ENCODE data around the gene TPM4. TPM values are rescaled to one million over a fixed set of nuclear protein-coding genes. Genes with fewer than 3 reads are reported as not detected.
A peak's percentile ranks its signal among the peaks of the same experiment; 100 is the strongest.
"Not testable (repeated sequence)": the region's sequence is repeated elsewhere in the genome, so short reads cannot be mapped to it uniquely, and the experiment has no call there.

TPM4 gene
- 163 TPM for total RNA-seq

DNA sequence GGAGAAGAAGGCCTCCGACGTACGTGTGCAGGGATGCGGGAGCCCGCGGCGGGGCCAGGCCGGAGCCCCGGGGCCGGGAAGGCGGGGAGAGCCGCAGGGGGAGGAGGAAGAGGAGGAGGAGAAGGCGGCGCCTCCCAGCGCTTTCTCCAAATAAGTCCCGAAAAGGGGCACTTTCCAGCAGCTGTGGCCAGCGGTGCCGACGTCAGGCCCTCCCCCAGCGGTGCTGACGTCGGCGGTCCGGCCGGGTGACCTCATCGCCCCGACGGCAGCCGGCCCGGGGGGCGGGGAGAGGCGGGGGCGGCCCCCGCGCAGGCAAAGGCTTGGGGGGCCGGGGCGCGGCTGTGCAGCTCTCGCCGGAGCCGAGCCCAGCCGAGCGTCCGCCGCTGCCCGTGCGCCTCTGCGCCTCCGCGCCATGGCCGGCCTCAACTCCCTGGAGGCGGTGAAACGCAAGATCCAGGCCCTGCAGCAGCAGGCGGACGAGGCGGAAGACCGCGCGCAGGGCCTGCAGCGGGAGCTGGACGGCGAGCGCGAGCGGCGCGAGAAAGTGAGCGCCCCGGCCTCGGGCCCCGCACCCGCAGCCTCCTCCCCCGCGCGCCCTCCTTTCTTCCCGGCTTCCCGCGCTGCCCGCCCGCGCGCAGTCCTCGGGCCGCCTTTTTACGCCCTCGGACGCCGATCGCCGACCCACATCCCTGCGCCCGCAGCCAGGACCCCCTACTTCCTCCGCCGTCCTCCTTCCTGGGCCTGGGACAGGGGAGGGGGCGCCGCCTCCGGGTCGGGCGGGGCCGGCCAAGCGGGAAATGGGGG, at the start of gene TPM4:
Gene TPM4, plus strand, starts transcription at position 342 of the 804 bp plus-strand sequence. Its CDS starts 71 bp downstream, at position 413.
- peak; percentile 62 to 89 (median 87) for DNase-seq (ENCODE audit: low read depth in 2 of 3, low spot score in 2 of 3)

DNA sequence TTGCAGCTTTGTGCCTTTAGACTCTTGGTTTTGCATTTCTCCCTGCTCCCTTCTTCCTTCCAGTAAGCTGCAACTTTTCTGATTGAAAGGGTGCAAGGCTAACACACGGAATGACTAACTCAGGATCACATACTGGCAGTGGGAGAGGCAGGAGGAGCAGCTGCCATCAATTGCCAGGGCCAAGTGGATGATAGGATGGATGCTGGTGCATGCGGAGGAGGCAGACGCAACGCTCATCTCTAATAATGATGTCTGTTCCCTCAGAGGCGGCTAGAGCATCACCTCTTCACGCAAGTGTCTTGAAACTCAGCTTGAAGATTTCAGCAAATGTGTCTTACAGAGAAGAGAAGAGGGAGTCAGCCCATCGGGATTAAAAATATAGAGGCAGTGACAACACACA, 49.5 kb upstream of the TPM4 start:
- no peak for DNase-seq (ENCODE audit: low read depth in 2 of 3, low spot score in 2 of 3)

DNA sequence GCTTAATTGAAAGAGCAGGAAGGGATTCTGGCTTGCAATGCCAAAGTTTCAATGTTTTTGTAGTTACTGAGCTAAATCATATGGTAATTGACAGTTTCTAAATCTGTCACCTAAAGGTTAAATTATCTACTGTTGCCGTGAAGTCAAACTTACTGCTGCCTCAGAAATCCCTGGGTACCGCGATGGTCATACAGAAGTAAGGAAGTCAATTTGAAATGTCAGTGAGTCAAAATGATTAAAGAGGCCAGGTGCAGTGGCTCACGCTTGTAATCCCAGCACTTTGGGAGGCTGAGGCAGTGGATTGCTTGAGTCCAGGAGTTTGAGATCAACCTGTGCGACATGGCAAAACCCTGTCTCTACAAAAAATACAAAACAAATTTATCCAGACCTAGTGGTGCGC, 48.8 kb upstream of the TPM4 start:
- DNase-seq (ENCODE audit: low read depth in 2 of 3, low spot score in 2 of 3): no peak

DNA sequence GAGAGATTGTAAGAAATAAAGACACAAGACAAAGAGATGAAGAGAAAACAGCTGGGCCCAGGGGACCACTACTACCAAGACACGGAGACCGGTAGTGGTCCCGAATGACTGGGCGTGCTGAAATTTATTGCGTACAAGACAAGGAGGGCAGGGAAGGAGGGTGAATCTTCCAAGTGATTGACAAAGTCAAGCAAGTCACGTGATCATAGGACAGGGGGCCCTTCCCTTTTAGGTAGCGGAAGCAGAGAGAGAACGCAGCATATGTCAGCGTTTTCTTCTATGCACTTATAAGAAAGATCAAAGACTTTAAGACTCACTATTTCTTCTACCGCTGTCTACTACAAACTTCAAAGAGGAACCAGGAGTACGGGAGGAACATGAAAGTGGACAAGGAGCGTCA, 46.1 kb upstream of the TPM4 start:
- DNase-seq (ENCODE audit: low read depth in 2 of 3, low spot score in 2 of 3): not testable (repeated sequence)

DNA sequence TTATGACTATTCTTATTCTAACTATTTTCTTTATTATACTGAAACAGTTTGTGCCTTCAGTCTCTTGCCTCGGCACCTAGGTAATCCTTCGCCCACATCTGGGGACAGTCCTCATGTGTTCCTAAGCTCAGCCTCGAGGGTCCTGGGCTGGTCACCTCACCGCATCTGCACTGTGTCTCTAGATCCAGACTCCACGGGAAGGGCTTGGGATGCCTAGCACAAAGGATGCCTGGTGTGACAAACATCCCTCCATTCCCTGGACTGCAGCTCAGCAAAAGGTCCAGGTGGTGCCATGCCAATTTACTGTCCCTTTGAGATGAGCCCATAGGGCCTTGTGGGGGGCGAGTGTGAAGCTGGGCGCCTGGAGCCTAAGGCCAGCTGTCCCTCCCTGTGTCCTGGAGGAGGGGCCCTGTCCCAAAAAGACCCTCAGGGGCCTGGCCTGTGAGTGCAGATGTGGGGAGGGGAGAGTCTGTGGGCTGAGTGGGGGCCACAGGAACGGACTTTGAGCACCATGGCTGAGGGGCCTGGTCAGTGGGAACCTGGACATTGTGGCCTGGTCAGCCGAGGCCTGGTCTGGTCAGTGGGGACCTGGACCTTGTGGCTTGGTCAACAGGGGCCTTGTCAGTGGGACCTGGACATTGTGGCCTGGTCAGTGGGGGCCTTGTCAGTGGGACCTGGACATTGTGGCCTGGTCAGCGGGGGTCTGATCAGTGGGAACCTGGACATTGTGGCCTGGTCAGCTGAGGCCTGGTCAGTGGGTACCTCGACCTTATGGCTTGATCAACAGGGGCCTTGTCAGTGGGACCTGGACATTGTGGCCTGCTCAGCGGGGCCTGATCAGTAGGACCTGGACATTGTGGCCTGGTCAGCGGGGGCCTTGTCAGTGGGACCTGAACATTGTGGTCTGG, 45.1 kb upstream of the TPM4 start:
- no peak for DNase-seq (ENCODE audit: low read depth in 2 of 3, low spot score in 2 of 3)

DNA sequence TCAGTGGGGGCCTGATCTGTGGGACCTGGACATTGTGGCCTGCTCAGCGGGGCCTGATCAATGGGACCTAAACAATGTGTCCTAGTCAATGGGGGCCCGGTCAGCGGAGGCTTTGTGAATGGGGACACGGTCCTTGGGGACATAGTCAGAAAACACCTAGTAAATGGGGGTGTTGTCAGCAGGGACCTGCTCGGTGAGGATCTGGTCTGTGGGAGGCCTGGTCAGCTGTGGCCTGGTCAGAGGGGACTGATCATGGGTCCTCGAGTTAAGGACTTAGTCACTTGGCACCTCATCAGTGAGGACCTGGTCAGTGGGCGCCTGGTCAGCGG, 44.5 kb upstream of the TPM4 start:
- DNase-seq (ENCODE audit: low read depth in 2 of 3, low spot score in 2 of 3): no peak

DNA sequence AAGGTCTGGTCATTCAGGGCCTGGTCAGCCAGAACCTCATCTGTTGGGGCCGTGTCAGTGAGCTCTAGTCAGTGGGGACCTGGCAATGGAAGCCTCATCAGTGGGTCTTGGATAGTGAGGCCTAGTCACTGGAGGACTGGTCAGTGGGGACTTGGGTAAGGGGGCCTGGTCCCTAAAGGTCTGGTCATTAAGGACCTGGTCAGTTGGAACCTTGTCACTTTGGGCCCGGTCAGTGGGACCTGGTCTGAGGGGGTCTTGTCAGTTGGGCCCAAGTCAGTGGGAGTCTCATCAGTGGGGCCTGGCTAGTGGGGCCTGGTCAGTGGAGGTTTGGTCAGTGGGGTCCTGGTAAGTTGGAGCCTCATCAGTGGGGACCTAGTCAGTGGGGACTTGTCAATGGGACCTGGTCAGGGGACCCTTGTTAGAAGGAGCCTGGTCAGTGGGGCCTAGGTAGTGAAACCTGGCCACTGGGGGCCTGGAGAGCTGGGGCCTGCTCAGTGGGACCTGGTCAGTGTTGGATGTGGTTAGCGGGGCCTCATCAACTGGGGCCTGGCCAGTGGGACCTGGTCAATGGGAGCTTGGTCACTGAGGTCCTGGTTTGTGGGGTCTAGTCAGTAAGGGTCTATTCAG, 43.7 kb upstream of the TPM4 start:
- no peak for DNase-seq (ENCODE audit: low read depth in 2 of 3, low spot score in 2 of 3)

DNA sequence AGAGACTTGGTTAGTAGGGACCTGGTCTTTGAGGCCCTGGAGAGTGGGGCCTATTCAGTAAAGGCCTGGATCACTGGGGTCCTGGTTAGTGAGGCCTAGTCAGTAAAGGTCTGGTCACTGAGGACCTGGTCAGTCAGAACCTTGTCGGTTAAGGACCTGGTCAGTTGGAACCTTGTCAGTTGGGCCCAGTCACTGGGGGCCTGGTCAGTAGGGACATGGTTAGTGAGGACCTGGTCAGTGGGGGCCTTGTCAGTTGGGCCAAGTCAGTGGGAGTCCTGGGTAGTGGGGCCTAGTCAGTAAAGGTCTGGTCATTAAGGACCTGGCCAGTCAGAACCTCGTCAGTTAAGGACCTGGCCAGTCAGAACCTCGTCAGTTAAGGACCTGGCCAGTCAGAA, 43.2 kb upstream of the TPM4 start:
- no peak for DNase-seq (ENCODE audit: low read depth in 2 of 3, low spot score in 2 of 3)

DNA sequence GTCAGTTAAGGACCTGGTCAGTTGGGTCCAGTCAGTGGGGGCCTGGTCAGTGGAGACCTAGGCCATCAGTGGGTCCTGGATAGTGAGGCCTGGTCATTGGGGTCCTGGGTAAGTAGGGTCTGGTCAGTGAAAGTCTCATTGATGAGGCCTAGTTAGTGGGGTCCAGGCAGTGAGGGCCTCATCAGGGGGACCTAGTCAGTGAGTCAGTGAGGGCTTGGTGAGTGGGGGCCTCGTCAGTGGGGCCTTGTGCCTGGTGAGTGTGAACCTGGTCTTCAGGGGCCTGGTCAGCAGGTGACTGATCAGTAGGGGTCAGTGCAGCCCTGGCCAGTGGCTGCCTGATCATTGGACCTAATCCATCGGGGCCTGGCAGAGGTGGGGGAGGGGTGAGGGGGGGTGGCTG, 42.6 kb upstream of the TPM4 start:
- no peak for DNase-seq (ENCODE audit: low read depth in 2 of 3, low spot score in 2 of 3)

DNA sequence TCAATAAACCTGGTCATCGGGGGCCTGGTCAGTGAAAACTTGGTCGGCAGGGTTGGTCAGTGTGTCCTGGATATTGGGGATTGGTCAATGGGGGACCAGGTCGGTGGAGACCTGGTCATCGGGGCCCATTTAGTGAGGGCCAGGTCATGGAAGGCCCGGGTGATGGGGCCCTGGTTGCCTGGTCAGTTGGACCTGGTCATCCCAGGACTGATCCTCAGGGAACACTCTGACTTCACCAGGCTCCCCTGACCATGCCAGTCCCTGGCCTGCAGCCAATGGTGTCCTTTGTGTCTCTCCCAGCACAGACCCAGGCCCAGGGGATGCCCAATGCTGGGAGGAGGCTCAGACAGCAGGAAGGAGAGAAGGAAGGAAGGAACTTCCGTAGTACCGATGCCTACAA, 42.1 kb upstream of the TPM4 start:
- no peak for DNase-seq (ENCODE audit: low read depth in 2 of 3, low spot score in 2 of 3)

DNA sequence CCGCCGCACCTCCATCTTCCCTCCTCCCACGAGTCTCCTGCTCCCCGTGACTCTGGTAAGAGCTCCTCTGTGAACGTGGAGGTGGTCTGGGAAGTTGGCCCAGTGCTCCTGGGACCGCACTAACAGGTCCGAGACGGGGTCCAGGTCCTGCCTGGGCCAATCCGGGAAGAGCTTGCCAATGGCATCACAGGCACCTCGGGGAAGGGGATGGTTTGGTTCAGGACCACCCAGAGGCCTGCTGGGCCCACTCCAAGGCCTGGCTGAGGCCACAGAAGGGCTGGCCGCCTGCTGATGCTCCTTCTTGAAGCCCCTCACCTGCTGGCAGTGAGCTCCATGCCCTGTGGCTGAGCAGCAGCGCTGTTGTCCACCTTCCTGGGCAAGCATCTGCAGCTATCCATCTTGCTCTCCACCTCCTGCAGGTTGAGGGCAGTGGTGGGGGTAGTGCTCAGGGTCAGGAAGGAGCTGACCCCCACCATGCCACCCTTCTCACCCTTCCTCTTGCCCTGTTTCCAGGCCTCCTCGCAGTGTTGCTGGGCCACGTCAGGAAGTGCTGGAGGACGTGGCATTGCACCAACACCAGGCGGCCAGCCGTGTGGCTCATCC, 41.2 kb upstream of the TPM4 start:
- DNase-seq (ENCODE audit: low read depth in 2 of 3, low spot score in 2 of 3): no peak

DNA sequence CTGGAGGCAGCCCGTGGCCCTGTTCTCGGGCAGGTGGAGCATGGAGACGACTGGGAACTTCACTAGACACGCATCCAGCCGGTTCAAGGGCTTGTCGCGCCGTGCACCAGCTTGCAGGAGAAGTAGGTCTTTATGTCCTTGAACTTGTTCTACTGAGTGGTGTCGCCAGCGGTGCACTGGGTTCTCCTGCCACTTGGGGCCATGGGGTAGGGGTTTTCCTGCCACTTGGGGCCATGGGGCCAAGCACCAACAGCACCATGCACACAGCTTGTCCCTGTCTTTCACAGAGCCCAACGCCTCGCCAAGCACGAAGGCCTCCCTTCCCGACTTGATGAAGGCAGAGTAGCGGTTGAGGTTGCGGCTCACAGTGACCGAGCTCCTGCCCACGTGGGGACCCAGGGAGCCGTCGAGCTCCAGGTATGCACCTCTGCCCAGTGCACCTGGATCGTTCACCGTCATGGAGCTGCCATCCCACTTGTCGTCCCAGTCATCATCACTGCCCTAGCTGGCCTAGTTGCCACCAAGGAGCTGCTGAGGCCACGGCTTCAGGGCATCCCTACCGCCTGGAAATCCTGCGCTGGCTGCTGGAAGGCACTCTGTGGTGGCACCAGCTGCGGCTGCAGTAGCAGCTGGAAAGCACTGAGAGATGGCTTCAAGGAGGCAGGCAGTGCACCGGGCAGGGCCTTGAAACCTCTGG, 40.5 kb upstream of the TPM4 start:
- DNase-seq (ENCODE audit: low read depth in 2 of 3, low spot score in 2 of 3): no peak

DNA sequence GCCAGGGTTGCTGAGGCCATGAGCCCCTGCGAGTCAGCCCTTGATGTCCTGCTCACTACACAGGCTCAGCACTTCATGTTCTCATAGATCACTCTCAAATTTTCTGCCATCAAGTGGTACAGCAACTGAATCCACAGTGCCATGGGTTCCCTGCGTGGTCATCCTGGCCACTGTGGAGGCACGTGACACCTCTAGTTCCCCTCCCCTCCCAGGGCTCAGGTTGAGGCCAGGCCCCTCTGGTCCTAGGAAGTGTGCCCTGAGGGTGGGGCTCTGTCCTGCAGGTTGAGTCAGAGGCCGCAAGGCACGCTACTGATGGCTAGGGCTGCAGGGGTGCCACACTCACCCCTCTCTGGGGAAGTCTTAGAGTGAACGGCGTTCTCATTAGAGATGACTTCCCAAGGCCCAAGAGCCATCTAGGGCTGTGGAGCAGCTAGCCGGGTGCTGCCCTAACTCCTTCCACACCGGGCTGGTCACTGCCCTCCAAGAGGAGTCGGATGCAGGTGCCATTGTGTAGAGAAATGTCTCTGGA, 39.8 kb upstream of the TPM4 start:
- DNase-seq (ENCODE audit: low read depth in 2 of 3, low spot score in 2 of 3): no peak

DNA sequence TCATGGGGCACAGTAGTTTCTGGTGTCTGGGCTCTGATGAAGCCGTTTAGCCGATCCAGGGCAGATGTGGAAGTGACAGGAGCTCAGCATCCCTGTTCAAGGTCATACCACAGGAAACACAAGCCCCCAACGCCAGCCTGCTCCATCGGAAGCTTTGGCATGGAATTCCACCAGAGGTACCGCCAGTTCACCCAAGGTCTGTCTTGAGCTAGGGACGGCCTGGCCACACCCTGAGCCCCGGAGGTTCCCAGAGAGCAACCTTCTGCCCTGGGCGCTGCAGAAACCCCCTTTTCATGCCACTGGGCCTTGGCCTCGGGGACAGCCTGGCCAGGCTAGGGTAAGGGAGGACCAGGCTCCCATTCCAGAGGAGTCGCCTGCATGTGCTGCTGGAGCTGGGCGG, 39.4 kb upstream of the TPM4 start:
- DNase-seq (ENCODE audit: low read depth in 2 of 3, low spot score in 2 of 3): no peak

DNA sequence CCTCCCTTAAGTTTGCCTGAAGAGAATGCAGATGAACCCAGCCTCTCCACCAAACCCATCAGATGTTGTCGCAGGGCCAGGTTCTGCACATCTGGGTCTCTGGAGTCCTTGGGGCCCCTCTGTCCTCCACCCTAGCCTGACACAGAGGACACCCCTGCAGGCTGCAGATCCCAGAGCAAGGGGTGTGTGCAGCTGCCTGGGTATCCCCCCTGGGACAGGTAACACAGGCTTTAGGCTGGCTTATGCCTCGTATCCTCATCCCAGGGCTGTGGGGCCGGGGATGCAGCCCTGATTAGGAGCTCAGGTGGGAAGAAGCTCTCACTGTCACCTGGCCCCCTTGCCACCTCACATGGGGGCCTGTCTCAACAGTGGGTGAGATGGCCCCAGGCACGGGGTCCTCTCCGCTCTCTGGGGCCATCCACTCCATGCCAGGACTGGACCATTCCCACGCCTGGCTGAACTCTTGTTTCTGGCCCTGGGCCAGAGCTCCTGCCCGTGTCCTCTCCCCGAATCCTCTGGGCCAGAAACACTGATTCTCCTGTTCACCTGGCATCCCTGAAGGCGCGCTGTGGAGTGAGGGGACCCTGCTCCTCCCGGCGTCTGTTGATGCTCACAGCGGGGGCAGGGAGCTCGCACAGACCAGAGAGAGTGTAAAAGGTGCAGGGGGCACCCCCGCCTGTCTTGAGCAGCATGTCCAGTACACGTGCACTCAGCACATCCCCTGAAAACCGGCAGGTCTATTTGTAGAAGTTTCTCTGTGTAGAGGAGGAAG, 38.7 kb upstream of the TPM4 start:
- DNase-seq (ENCODE audit: low read depth in 2 of 3, low spot score in 2 of 3): no peak

DNA sequence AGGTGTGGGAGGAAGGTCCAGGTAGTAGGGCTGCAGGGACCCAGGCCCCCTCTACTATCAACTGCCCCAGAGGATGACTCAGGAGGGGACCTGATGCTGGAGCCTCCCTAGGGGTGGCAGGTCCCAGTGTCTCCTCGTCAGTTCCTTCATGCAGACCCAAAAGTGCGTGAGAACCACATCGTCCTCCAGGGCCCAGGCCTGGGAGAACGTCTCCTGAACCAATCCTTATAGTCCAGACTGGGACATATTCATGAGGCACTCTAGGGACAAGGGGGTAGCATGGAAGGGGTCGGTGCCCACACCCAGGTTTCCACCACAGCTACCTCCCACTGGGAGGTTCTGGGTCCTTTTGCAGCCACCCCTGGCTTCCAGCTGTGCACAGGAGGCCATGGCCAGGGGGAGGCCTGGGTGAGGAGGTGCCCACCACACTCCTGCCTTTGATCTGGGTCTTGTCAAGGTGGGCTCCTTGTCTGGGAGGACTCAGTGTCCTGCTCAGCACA, 38.0 kb upstream of the TPM4 start:
- DNase-seq (ENCODE audit: low read depth in 2 of 3, low spot score in 2 of 3): no peak

DNA sequence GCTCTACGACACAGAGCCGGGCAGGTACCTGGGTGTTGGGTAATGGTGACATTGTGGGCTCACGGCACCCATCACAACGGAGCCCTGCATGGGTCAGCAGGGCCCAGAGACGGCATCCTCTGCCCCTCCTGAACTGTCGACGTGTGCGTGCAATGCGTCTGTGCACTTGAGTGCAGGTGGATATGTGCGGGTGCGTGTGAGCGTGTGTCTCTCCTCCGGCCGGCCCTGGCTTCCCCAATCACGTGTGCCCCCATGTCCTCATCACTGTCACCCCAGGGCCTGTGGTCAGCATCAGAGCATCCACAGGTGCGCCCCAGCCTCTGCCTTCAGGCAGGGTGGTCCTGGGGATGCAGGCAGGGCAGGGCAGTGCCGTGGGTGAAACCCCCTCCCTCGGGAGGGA, 37.2 kb upstream of the TPM4 start:
- DNase-seq (ENCODE audit: low read depth in 2 of 3, low spot score in 2 of 3): no peak

DNA sequence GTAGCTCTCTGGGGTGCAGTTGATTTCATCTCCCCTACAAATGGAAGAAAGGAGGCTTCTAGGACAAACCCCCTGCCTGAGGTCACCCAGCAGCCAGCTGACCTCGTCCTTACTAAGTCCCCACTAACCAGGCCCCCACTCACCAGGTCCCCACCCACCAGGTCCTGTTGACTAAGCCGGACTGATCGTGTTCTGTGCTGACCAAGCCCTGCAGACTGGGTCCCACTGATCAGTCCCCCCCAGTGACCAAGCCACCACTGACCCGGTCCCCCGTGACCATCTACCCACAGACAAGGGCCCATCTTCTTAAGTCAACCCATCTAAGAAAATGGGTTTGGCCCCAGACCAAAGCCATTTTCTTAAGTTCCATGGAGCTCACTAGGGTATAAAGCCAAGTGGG, 36.8 kb upstream of the TPM4 start:
- DNase-seq (ENCODE audit: low read depth in 2 of 3, low spot score in 2 of 3): no peak

DNA sequence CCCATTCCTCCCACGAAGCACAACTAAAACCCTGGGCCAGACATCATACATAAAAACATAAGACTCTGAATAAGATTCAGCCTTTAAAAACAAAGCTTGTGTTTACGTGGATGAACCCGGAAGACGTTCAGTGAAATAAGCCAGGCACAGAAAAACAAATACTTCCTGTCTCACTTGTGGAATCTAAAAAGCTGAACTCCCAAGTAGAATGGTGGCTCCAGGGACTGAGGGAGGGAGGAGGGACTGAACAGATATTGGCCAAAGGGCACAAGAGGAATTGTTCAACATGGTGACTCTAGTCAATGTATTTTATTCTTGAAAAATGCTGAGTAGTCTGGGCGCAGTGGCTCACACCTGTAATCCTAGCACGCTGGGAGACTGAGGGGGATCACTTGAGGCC, 35.7 kb upstream of the TPM4 start:
- no peak for DNase-seq (ENCODE audit: low read depth in 2 of 3, low spot score in 2 of 3)
